ENCODE measurements around the gene MAML2.
A peak's percentile ranks its signal among the peaks of the same experiment; 100 is the strongest.

The MAML2 gene

DNA sequence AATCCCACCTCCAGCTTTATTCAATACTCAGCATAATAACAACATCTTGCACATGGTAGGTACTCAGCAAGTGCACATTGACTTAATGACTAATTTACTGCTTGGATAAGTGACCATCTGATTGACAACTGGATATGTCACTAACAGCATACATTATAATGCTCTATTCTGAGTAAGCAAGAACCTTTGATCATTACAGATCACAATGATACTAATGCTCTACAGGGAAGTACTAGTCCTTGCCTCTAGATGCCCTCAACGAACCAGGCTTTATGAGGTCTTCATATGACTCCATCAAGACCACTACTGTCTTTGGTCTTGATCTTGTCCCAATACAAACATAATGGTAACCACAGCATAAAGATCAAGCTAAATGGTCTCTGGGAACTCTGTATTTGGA lies 251.5 kb downstream of the MAML2 start:
- peak; percentile 34 for DNase-seq

DNA sequence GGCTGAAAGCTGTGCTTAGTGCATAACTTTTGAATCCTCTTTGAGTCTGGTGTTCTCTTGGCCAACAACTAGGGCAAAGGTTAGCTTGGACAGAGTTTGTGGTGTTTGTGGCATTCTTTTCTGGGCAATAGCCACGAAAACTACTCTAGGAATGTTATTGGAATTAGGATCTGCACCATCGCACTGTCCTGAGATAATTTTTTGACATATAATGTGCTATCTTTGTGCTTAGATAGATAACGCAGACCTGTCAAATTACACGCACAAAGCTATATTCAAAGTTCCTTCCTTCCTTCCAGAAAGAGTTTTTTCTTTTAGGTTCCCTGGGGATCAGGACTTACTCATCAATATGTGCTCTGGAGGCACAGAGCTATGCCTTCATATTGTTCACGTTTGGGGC lies 252.3 kb downstream of the MAML2 start:
- no peak for DNase-seq

DNA sequence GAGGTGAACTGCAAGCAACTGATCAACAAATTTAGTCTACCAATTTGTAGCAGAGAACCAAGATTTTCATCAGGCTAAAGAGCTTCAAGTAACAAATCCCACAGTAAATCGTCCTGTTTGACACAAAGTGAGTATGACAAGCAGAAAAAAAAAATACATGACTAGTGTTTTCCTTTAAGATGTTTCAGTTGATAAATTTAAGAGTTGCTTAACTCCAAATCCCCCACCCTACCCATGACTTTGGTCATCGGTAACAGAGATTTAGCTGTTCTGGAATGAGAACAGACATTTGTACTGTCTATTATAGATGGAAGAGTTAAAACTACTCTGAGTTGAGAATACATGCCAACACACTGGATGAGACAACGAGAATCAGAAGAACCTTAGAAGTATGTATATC lies 254.1 kb downstream of the MAML2 start:
- DNase-seq, result no peak

DNA sequence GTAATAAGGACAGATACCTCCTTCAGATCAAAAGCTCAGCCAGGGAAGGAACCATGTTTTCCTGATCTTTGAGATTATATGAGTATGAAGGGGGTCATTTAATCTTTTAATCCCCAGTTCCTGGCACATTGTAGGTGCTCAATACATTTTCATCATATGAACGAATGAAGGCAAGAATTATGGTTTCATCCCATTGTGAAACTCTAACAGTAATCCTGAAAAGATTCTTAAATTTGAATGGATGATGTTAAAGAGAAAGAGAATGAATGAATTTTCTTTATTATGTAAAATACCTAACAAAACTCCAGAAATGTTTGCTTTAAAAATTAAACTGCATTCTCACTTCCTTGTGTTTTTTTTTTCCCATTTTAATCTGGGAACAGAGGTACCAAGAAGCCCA lies 256.9 kb downstream of the MAML2 start:
- DNase-seq, result no peak

DNA sequence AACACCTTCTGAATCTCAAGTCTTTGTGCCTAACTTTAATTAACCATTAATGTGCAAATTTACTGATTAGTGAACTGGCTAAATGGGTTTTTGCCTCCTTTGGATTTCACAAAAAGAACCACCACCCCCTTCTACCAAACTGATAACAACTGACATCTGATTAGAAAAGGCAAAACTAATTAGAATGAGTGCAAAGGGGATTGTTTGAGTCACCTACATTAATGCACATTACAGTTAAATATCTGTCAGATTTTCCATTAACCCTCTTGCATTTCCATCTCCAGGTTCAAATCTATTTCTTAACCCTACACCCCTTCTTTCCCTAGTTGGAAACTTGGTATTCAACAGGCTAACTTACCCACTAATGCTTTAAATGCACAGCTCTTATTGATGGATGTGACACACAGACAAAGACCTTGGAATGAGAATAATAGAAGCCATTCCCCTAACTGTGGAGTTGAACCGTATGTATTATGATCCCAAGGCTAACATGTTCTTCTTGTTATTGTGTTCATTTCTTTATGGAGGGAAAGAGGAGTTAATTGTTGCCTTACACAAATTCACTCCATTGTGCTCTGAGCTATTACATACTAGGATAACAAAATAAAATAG lies 257.6 kb downstream of the MAML2 start:
- DNase-seq, result no peak

DNA sequence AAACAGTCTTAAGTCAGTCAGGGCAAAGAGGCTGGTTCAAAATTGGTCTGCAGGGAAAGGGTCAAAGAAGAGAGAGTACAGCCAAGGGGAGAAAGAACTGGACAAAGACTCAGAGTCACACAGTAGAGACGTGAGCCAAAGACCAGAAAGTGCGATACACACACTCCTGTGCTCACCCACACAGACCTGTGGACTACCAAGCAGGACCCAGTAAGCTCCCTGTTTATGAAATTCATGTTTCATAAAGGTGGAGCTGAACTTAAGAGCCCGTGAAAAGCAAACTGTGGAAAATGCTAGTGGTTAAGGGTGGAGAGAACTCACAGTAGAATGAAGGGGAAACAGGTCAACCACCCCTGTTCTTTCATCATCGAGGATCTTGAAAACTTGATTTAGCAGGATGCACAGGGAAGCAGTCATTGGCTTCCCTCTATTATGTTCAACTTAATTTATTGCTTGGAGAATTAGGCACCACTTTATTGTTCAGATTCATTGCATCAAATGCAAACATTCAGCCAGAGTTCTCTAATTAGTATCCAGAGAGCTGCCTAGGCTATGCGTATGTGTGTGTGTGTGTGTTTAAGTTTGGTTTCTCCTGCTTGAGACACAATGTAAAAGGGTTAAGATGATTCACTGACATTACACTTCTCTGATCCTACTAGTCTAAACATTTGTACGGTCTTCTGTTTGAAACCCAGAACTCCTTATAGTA lies 258.2 kb downstream of the MAML2 start:
- no peak for DNase-seq

DNA sequence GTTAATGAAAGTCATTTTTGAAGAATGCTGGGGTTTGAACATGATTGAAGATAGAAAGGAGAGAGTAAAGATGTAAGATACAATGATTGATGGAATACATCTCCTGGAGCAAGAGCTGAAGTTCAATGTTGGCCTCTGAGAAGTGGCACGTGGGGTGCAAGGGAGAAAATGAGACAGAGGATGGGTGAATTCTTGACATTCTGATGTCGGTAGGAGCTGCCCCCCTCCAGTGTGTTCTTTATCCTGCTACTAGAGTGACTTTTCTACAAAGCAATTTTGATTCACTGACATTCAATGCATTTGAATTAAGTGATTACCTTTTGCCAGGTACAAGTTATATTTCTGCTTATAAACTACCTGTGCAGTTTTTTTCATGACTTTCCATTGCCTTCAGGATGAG lies 260.1 kb downstream of the MAML2 start:
- no peak for DNase-seq

DNA sequence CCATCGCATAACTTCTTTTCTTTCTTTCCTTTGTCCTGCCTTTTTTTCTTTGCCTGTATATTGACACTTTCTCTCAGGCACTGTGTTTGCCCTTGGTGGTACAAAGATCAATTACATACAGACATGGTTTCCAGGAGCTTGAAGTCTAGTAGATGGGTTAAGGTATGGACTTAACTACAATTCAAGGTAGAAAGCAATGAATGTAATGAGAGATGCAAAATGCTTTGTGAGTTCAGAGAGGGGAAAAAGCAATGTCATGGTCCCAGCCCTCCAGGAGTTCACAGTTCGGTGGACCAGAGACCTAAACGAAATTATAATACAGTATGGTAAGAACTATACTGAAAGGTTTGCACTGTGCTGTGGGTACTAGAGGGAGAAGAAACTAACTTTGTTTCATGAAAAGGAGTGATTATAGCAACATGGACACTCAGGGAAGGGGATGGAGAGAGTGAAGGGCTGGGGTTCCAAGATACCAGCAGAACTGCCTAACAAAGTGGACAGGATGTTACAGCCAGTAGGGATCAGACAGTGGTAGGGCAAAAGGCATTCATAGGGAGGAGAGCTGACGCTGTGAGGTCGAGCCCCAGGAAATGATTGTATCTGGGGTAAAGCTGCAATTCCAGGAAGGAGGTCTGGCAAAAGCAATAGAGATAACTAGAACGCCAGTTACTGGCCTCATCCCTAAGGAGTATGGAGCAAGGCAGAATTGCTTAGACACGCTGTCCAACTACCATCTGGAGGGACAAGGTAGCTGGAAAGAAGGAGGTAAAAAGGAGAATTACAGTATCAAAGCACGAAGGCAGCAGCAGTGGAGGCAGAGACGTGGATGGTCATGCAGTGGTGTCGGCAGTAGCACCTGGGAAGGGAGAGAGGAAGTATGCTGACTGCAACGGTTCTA lies 260.7 kb downstream of the MAML2 start:
- DNase-seq, result no peak

DNA sequence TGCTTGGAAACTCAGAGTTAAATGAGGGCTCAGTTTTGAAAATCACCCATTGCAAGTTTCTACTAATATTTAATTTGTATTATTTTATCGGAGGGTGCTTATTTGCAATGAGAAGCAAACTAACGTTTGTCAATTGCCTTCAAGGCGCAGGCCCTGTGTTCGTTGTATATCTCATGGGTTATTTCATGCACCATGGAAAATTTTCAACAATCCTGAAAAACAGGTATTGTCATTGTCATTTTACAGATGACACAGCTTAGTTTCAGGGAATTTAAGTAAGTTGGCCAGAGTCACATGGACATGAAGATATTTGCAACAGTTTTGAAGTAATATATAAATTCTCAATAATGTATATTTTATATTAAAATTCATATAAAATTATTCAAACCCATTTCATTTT lies 261.4 kb downstream of the MAML2 start:
- no peak for DNase-seq

DNA sequence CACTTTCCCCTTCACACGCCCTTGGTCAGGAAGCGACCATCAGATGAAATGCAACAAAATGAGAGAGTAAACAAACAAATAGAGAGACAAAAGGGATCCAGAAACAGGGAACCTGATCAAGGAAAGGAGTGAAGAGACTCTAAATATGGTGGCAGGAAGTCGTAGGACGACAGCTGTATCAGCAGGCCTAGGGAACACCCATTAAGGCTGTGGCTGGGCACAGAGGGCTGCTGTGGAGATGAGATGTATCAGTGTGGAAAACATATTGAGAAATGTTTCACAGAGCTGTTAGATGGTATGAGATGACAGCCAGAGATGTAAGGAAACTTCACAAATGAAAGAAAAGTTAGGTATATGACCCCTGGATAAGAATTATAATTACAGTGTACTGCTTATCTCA lies 263.3 kb downstream of the MAML2 start:
- DNase-seq, result no peak

DNA sequence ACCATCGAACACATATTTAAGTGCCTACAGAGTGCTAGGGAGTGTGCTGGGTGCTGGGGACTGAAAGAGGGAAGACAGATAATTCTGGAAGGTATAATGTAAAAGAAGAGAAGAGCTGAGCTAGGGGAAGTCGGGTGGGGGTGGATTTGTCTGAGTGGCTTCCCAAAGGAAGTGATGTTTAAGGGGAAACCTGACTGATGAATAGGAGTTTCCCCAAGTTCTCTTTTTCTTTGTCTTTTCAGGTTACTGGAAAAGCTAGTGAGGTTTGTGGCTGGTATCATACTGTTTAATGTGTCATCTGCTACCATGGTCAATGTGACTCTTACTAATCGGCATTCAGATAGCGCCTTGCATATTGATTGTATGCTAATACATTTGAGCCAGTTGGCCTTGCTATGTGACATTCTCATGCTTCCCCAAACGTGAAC lies 267.4 kb downstream of the MAML2 start:
- DNase-seq, result no peak

DNA sequence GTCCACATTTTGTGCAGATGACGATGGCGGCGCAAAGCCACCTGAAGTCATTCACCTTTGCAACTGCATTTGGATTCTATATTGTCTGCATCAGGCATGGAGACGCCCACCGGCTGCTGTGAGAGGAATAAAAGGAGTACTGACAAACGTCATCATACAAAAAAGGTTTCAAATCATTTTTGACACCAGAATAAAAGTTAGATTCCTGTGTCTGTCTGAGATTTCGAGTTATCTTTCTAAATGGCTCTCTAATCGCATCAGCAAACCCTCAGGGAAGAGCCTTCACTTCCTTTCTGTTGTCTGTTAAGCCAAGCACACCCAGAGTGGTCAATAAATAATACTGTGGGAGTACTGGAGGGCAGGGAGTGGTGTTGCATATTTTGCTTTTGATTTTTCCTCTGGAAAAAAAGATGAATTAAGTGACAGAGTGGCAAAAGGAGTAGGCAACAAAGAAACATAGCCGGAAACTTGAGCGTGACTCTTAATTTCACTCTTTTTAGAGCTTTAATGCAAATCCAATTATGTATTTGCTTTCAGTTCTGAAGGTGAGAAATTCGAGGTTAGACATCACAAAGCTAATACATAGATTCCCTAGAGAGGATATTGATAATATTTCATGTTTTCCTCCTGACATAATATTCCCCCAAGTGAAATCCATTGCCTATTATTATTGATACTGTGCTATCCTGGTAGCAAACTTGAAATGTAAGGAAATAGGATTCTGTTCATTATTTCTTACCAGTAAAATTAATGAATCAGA lies 268.3 kb downstream of the MAML2 start:
- DNase-seq, result no peak

DNA sequence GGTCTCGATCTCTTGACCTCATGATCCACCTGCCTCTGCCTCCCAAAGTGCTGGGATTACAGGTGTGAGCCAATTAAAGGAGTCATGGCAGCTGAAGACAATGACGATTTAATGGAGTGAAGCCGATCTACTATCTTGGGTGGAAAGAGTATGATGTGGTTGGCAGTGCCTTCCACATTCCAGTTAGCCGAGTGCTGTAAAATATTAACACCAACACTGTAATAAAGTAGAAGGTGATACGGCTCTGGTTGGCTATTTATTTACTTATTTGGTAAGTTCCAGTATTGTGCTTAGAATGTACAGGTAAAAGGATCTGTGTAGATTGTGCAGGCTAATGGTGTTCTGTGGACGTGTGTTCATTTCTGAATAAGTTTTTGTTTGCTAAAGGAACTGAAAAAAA lies 269.5 kb downstream of the MAML2 start:
- DNase-seq, result no peak

DNA sequence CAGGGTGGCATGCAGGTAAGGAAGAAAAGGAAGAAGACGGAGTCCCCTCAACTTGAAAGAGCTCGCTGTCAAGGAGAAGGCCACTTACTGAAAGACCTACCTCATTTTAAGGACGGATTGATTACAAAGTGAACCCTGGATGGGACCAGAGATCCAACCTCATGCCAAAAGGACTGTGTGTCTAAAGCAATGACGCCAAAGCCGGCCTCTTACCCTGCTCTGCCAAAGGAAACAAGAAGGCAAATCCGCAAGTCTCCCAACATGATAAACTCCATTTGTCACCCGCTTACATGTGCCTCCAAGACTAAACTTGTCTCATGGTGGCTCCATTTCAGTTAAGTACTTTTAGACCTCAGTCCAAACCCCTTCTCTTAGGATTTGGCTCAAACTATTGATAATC lies 270.4 kb downstream of the MAML2 start:
- DNase-seq, result no peak

DNA sequence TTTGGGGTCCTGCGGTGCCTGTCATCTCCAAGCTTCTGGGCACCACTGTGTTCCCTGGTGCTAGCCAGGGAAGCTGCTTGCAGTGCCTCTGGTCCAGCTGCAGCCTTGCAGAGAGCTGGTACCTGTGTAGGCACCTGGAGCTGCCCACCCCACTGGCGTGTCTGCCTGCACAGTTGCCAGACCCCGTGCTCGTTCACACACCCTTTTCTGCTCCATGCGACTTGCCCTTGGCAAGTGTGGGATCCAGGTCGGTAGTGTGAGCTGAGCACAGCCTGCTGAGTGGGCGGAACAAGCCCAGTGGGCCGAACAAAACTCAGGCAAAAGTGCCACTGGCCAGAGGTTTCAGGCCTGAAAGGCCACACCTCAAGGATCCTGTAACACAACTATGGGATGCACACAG lies 272.5 kb downstream of the MAML2 start:
- DNase-seq, result no peak

DNA sequence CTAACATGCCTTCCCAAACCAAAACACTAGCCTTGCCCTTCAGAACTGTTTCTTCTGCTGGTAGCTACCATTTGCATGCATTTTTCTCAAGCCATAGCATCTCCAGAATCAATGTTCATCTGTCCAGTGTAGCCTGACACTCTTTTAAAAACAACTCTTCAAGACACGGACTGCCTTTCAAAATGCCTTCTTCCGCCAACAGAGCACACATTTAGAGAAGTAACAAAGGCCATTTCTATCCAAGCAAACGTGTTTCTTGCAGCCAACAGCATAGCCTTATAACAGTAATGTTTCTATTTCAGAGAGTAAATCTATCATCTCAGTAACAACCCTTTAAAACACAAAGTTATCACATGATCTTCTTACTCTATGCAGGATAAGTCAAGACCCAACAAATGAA lies 275.8 kb downstream of the MAML2 start:
- DNase-seq, result no peak

DNA sequence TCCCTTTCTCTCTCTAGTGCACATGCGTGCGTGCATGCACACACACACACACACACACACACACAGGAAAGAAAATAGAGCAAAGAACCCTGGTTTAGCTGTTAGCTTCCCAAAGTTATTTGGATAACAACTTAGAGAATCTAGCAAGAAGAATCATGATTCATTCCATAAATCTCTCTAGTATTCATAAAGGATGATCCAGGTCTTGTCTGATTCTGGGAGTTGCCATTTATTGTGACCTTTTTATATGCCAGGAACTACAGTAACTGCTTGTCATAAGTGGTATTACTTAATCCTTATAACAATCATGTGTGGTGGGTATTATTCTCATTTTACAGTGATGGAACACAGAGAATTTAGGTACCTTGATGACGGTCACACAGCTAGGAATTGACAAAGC lies 277.6 kb downstream of the MAML2 start:
- no peak for DNase-seq

DNA sequence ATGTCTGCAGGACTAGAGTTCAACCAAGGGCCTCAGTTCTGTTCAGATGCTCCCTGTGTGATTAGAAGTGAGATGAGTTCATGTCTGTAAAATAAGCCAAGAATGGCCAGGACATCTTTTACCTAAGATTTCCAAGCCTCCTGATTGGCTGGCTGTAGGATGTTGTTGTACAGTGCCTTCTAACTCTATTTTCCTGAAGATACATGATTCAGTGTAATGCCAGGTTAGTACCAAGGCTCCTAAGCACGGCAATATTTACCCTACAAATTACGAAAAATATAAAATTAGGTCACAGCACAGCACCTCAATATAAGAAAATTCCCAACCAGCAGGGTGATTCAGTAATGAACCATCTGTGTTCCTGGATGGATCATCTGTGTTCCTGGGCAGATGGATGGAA lies 279.1 kb downstream of the MAML2 start:
- no peak for DNase-seq

DNA sequence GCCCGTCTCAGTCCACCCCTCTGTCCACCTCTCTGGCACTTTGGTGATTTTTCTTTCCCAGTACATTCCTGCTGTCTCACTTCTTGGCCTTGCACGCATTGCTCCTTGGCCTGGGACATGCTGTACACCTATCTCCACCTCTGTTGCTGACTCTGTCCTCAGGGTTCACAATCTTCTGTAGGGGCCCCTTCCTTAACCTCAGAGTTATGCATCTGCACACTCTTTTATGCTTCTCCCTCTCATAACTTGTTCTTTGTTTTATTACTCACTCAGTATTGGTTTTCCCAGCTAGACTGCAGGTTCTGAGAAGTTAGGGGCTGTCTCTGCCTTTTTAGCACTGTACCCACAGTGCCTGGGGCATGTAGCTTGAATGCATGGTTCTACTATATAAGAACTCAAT lies 279.9 kb downstream of the MAML2 start:
- DNase-seq, result no peak

DNA sequence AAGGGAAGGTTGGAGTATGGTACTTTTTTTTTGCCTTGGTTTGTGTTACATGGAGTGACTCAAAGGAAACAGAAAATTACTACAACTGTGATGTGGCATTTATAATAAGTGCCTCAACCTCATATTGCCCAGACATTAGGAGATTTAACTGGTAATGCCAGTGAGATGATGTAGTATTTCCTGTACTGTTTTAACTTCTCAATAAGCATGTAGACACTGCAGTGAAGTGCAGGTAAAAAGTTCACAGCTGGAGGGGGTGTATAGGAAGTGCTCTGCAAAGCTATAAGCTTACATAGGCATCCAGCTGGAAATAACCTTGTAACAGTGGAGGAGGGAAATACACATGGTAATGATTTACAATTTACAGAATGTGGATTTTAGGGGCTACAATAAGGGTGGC lies 280.9 kb downstream of the MAML2 start:
- DNase-seq, result no peak

DNA sequence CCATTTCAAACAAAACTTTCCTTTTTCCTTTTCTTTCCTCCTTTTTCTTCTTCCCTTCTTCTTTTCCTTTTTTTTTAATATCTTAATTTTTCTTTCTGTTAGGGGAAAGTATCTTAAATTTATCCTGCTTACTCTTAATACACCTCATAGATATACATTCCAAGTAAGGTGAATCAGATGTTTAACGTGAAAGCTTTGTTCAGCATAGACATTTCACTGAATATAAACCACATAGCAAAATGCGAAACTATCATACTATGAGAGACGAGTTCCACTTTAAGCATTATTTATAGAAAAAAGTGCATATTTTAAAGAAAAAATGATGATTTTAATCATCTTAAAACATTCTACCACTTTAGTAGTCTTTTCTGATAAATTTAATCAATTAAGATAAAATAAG lies 281.3 kb downstream of the MAML2 start:
- no peak for DNase-seq

DNA sequence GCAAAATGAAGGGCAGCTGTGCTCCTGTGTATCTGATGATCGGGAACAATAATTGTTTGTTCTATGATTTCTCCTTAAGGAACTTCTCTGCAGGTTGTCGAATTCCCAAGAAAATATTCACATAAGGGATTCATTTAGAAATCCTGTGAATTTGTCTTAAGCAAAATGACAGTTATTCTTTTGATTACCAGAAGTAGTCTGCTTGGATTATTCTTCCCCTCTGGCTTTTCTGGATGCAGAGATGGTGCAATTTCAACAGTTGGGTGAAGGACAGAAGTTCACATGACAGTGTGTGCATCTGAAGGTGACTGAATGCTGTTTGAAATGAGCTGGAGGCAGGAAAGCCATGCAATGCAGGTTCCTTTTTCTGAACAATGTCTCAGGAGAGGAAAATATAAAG lies 281.9 kb downstream of the MAML2 start:
- no peak for DNase-seq

DNA sequence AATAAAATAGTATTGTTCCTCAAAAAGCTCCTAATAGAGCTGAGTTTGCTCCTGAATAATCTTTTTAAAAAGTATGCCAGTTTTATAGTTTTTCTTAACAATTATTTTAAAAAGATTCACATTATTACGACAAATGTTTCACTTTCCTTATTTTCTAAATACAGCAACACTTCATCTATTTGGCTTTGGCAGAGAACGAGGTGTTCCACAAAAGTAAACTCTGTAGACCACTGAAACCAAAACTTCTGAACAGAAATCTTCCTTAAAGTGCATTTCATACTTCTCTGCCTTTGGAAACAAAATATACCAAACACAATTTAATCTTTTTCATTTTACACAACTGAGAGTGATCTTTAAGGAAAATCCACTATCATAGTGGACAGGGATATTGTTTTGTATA lies 285.5 kb downstream of the MAML2 start:
- DNase-seq, result no peak

All from MV-4-11 (cell line).